ENCODE measurements around the gene KIF26A.
A peak's percentile ranks its signal among the peaks of the same experiment; 100 is the strongest.

Gene KIF26A

DNA sequence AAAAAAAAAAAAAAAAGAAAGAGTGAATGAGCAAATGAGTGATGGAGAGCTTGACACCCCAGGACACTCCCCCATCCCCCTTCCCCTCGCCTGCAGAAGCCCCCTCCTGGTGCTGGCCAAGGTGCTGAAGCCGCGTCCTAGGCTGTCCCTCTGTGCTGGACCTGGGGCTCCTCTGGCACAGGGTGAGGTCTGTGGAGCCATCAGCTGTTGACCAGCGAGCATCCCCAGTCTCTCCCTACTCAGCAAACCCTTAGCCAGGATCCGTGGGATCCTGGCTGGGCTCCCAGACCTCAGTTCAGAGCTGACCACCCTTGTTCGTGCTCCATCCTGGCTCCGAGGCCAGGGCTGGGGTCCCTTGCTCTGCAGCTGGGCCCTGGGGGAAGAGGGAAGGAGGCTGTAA is 5.4 kb upstream of the KIF26A start:
- DNase-seq = no peak

DNA sequence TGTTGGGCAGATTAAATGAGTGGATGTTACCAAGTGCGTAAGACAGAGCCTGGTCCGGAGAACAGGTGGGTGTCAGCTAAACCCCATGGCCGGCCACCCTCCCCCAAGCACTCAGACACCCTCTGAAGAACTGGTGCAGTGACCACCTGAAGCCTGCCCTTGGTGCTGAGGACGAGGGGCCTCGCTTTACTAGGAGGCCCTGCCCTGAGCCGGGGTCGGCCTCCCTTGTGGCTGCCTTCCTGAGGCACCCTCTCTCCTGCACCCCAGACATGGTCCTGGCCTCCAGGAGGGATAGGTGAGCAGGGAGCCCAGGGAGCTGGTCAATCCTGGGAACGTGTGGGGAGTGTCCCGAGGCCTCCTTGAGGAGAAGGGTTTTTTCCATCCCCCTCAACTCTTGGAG is 4.9 kb upstream of the KIF26A start:
- no peak for DNase-seq

DNA sequence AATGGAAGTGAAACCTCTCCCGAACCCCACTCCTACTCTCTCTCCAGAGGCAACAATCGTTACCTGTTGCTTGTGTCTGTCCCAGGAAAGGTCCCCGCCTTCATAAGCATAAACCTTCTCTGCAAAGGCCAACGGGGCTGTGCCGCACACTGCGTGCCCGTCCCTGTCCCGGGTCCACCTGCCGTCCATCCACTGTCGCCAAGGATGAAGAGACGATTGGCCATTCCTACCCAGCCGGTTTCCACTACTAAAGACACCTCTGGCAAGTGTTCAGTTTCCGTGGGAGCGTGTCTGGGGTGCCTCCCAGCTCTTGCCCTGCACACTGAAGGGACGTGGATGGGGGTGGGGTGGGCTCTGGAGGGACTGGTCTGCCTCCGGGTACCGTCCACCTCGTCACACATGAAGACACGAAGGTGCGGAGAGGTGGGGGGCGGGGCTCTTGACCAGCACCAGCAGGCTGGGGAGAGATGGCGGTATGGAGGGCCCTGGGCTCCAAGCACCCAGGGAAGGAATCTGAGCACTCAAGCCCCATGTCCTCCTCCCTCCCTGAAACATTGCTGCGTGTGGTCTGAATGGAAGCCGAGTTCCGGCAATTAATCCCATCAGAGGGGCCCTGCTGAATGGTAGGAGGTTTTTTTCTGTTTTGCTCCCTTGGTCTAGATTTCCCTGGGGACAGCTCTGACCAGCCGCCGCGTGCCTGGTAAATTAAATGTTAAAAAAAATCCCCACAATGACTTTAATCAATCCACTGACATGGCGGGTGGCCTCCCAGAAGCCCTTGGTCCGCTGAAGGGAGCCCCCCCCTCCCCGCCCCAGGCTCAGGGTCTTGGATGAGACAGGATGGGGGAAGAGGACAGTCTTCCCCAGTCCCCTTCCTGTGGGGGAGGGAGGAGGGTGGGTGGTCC is 4.1 kb upstream of the KIF26A start:
- DNase-seq = no peak

DNA sequence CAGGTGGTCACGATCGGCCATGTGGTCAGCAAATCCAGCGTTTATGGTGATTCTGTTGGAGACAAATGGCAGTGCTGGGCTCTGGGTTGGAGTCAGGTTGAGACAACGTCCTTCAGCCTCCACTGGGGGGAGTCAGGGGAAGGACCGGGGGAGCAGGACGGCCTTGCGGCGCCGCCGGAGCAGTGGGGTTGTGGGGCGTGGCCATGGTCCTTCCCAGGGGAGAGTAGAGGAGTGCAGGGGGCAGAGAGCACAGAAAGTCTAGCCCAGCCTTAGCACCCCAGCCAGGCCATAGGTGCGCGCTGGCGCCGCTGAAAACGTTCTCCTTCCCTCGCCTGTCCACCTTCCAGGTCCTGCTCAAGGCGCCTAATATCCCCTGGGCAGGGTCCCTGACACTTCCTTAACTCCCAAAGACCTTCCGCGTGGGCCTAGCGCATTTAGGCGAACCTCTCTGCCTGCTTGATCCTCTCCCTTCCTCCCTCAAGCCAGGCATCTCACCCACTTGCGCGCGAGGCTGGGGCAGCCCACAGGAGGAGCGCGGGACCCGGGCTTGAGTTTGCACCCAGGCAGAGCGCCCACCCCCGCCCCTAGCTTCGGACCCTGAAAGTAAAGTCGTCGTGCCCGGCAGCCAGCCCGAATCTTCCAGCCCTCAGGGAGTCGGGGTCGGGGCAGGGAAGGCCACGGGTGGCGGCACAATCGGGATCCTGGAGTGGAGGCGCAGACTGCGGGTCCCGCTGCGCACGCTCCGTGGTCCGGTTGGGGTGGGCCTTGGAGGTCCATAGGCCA is 3.1 kb upstream of the KIF26A start:
- DNase-seq = no peak

DNA sequence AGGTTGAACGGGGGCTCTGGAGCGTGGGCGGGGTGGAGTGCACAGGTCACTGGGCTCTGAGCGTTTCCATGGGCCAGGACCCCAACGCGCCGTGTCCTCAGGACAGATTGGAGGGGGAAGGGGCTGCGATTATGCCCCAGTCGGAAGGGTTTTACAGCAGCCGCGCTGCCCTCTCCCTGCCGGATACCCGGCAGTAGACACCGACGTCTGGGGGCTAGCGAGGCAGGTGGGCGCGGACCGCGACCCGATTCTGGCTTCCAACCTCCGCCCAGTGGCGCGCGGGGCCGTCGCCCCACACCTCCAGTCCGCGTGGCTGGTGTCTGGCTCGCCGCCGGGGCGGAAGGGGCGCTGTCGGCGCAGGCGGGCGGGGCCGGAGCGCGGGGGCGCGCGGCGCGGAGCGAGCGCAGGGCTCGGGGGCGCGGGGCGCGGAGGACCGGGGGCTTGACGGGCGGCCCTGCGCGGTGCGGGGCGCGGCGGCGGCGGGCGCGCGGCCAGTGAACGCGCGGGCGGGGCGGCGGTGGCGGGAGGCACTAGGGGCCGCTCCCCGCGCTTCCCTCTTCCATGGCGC is 2.4 kb upstream of the KIF26A start:
- no peak for DNase-seq

DNA sequence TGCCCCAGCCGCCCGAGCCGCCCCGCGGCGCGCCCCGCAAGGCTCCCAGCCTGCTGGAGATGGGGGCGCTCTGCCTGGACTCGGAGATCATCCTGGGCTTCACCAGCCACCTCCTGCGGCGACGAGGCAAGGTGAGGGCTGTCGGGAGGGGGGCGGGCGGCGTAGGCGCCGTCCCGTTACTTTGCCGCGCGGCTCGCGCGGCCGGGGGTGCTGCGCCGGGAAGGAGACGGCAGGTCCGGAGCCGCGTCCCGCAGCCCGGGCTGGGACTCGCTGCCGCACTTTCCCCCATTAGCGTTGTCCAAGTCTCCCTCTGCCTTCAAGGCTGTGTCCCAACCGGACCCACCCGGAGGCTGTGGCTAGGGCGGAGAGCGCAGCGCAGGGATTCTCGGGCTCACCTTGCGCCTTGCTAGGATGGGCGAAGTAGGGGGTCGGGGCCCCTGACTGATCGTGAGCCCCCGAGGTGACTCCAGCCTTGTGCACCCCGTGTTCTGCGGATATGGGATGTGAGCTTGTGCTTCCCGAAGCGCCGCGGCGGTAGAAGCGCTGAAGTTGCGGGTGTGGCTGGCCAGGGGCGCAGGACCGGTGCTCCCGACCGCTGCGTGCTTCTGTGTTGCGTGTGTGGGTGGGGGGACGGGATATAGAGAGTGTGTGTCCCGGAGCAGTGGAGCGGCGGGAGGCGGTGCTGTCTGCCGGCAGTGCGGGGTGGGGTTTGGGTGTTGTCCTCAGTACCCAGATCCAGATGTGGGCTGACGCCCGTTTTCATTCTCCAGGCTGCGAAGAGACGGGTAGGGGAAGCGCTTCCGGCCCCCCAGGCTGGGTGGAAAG is 1.7 kb upstream of the KIF26A start:
- peak; percentile 34 for DNase-seq

DNA sequence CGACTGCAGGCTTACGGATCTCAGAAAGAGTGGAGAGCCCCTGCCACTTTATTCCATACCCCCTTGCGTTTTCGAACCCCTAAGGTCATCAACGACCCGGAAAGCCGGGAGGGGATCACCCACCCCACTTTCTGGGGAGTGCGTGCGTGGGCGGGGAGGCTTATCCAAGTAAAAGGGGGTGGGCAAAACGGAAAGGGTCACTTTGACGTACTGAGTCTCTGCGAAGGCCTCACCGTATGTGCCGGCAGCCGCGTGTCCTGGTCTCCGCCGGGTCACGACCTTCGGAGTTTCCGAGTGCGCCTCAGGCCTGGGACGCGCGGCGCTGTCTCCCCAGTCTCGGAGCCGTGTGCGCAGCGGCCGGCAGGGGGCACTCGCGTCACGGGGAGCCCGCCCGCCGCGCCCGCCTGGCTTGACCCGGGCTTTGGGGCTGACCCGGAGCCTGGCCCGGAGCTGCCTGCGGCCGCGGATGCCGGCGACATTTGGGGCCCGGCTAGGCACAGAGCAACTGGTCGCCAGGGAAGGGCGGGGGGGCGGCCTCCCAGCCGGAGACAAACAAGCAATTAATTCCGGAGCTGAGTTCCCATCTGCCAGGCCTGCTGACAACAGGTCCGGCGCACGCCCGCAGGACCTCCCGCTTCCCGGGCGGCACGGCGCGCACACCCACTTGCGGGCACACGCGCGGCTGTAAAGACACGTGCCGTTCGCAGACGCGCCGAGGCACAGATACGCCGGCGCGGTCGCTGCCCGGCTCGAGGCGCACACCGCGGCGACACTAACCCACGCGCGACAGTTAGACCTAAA is 890 bp upstream of the KIF26A start:
- DNase-seq = peak; percentile 74

DNA sequence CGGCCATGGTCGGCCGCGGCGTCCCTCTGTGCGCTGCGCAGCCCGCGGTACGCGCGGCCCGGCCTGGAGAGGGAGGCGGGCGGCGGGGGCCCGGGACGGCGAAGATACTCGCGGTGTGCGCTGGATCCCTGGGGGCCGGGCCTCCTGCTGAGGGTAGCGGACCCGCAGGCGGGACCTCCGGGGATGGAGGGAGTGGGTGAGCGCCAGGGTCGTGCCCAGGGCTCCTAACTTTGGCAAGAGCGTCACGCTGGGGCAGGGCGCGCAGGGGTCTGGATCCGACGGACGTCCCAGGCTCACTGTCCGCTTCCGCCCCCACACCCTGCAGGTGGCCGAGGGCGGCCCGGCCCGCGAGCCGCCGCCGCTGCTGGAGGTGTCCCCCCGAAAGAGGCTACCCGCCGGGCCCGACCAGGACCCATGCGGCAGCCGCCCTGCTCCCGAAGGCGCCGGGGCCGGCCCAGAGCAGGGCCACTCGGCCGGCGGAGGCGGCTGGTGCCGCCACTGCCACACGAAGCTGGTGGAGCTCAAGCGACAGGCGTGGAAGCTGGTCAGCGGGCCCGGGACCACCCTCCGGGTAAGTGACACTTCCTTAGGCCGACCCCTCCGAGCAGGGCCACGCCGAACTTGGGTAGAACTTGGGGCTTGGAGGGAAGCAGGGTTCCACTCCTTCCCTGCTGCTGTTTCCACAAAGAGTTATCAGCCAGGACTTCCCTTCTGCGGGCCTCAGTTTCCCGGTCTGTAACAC is 502 bp downstream of the KIF26A start:
- DNase-seq = no peak

DNA sequence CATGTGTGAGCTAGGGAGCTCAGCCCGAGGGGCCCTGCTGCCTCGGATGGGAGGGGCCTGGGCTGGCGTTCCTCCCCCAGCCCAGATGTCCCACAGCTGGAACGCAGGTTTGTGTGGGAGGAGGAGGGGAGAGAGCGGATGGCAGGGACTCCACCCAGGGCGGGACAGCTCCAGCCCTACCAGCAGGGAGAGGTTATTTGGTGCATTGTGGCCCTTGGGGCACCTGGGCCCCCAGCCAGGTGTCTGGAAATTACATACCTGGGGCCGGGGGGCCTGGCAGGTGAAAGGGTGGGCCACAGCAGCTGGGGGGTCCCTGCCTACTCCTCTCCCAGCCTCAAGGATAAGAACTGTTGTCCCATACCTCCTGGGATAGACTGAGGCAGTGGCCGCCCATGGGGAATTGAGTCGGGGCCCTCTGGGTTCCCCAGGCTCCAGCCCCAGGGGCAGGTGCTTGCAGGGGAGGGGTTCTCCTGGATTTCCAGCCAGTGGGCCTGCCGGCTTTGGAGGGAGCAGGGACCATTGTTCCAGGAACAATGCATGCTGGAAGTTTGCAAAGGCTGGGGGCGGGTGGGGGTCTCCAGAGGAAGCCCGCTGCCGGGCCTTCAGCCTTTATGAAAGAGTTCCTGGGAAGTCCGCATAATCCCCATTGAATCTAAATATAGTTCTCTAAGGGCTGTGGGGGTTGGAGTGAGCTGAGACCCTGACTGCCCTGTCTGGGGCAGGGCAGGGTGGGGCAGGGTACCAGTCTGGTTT is 1.2 kb downstream of the KIF26A start:
- no peak for DNase-seq

DNA sequence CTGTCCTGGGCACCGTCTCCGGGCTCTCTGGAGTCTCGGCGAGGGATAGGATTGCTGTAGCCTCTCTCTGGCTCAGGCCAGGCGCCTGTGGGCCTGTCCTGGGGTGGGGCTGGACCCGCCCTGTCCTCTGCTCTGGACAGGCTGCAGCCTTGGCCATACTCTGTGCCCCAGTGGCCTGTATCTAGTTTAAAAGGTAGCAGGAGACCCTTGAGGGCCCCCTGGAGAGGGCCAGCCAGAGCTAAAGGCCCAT is 1.8 kb downstream of the KIF26A start:
- DNase-seq = no peak

DNA sequence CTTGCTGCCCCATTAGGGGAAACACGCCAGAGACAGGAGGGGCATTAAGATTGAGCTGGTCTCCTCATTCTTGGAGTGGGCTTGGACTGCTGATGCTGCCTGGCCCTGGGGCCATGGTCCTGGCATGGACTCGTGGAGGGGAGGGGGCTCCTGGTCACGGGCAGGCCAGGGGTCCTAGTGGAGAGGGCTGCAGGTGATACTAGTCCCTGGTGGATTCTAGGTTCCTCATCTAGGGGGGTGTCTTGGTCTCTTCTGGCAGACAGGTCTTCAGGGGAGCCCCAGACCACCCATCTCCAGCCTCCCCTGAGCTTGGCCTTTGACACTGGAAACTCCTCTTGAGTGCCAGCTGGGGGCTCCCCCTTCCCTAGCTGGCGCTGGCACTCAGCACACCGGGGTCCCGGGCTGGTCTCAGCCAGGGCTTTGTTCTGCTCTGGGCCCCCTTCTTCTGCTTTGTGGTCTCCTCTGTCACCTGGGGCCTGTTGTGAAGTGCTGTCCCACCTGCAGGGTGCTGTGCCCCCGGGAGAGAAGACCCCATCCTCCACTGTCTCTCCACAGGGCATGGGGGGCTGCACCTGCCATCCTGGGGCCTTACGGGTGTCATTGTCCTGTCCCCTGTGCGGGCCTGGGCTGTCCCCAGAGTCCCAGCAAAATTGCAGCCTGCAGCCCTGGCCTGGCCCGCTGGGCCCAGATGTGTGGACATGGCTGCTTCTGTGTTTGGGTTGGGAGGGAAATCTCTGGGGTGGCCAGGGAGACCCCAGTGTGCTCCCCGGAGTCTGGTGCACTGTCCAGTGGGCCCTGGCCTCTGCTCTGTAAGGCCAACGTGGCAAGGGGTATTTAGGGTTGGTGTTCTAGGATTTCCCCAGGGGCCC is 2.3 kb downstream of the KIF26A start:
- DNase-seq = no peak

DNA sequence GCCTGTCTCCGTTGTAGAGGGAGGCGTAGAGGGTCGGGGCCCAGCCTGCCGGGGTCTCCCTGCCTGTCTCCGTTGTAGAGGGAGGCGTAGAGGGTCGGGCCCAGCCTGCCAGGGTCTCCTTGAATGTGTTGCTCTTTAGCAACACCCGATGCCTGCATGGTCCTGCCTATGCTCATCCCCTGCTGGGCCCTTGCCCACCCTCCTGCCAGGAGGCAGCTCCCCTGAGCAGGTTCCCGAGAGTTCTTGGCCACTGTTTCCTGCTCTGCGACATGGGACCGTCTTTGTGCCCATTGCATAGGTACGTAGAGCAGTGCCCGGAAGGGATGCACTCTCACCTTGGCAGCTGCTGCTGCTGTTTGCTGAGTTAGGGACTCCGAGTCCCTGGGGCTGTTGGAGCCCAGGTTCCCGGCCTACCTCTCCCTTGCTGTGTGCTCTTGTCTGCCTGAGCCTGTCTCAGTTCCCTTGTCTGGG is 3.3 kb downstream of the KIF26A start:
- no peak for DNase-seq

DNA sequence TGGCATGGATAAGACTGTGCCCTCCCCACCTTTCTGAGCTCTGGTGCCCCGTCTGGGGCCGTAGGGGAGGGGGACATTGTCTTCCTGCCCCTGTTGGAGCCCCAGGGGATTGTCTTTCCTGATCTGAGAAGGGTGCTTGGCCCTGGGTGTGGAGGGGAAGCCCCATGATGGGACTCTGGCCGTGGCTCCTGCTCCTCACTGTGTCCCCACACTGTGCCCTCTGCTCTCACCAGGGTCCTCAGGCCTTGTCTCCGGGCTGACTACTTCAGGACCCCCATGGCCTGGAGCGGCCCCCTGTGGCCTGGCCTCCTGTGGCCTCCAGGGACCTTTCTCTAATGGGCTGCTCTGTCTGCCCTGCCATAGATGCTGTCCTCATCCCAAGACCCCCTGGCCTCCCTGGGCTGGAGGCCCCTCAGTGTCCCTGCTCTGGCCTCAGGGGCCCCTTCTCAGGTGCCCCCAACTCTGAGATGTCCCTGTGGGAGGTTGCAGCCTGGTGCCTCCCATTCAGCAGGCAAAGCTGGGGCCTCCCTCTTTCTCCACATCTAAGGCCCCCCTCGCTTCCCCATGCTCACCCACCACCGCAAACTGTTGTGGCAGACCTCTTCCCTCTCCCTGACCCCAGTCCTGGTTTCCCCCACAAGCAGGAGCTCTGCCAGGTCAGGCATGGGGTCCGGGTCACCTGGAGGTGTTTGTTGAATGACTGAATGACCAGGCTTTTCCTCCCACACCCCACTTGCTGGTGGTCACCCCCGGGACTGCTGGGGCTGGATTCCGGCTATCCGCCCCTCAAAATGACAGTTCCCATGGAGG is 4.0 kb downstream of the KIF26A start:
- no peak for DNase-seq

DNA sequence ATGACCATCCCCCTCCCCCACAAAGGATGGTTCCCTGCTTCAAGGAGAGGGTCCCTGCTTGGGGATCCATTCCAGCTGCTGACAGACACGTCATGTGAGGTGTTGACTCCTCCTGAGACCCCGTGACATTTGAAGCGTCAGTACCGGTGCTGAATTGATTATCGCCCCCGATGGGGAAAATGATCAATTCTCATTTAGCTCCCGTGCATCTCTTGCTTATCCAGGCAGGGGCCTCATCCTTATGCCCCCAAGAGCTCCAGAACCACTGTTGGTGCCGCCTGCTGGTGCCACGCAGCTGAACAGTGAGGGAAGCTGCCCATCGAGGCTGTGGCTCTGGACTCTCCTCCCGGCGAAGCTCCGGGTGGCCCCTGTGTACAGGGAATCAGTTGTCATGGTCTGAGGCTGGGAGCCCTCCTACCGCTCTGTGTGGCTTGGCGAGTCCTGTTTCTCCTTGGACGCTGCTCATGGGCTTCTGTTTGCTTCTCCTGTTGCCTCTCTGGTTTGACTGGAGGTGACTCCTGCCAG is 4.6 kb downstream of the KIF26A start:
- DNase-seq = no peak

DNA sequence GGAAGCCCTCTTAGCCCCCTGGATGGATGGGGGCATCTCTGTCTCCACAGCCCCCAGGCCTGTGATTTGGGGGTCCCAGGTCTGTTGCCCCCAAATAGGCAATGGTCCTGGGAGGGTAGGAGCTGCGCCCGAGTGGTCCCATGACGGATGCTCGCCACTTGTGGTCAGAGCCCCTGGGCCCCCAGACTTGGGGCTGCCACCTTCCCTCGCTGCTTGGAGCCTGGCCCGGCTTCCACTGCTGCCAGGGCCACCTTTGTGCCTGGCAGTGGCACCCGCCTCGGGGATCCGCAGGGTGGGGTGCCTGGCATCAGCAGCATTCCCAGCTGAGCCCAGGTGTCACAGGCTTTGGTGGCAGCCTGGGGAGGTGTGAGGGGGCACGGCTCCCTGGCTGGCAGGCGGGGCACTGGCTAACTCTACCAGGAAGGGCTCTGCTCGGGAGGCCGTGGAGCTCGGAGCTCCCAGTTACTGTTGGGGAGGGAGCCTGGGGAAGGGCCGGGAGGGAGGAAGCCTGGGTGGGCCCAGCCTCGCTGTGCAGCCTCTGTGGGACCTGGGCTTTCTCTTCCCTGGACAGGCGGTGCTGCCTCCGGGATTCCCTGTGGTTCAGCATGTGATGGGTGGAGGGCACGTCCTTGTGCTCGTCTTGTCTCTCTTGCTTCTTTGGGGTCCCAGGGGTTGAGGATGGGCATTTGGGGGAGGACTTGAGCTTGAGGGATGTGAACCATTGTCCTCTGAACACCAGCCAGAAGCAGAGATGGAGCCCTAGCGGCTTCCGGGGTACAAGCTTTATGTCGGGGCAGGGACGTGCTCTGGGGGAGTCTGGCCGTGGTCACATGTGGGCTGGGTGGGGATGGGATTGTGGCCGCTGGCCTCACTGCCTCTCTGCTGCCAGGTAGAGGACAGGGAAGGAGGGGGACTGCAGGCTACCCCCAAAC is 5.4 kb downstream of the KIF26A start:
- no peak for DNase-seq

DNA sequence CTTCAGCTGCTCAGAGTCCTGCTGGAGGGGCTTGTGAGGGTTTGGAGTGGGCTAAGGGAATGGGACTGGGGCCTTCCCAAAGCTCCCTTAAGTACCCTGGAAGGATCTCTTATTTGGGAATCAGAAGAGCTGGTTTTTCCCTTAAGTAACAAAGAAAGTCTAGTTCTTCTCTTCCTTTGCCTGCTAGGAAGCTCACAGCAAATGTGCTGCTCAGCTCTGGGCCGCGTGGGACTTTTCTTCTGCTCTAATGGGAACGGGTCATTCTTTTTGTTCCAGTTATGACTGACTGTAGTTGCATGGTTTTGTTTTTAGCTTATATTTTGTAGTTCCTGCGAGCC is 6.0 kb downstream of the KIF26A start:
- no peak for DNase-seq
